ELF-1 (cell line): ENCODE data around the gene CTAGE9.
A peak's percentile ranks its signal among the peaks of the same experiment; 100 is the strongest.
"Not testable (repeated sequence)": the region's sequence is repeated elsewhere in the genome, so short reads cannot be mapped to it uniquely, and the experiment has no call there.

Experiments used
- DNase-seq: peaks from one replicate; pipeline ENCODE4 v3.0.0-alpha.2; 2016; ENCODE audit warnings: low read depth, low spot score

Gene CTAGE9

DNA sequence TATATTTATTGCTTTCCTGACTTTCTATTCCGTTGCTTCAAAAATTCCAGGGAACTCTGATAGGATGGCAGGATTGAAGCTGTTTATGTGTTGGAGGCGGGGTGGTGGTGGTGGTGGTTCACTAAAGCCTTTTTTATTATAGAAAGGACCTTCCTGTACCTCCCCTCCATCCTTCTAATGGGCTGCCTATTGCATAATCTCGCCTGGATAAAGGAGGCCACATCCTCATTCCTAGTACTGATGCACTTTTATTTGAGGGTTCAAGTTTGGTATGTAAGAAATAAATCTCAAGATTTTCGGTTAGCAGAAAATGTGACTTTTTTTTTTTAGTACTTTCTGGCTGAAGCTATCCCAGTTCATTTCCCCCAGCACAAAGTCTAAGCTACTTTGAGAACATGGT lies 18.7 kb upstream of the CTAGE9 start:
- no peak for DNase-seq

DNA sequence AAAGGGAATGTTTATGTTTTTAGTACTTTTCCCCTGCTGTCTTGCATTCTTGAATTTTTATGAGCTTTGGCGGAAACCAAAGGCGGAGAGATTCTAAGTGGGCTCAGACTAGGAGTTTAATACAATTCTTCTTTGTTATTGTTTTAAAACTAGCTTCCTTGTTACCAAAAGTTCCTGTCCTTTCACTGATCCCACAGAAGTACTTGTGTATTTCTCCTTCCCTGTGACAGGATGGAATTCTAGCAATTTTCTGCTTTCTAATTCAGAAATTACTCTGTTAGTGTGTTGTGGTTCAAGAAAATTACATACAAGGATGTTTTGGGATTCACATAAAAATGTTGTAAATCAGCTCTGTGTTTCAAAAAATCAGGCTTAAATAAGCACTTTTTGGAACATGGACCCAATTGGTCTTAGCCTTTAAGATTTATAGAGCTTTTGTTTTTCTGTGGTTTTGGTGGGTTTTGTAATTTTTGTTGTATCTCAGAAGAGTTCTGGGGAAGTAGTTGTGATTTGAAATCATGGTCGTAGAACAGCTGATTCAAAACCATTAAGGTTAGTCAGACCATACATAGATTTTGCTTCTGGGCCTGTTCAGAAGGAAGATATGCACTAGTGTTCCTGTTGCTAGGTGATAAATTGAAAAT lies 17.6 kb upstream of the CTAGE9 start:
- DNase-seq = no peak

DNA sequence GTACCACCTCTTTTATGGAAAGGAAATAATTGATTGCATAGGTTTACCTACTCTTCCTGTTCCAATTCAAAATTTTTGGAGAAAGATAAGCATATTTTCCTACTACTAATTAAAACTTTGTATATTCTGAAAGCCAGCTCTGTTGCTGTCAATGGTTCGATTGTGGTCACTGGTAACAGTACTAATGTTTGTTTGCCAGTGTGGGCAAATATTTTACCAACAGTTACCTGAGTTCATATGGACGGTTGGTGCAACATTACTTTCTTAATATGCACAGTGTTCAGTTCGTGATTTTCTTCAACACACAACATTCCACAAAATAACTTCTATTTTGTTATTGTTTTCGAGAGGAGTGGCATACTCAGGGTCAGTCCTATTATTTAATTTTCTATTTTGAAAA lies 17.1 kb upstream of the CTAGE9 start:
- no peak for DNase-seq

DNA sequence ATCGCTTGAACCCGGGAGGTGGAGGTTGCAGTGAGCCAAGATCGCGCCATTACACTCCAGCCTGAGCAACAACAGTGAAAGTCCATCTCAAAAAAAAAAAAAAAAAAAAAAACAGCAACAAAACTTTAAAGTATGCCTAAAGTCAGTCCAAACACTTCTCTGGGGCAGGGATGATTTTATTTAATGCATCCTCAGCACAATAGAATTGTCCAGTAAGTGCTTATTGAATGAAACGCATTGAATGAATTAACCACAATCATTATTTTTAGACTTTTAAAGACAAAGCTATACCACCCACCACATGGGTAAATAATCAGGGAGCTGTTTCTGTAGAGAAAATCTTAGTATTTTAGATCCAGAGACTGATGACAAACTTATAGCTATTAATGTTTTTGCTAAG lies 16.6 kb upstream of the CTAGE9 start:
- no peak for DNase-seq

DNA sequence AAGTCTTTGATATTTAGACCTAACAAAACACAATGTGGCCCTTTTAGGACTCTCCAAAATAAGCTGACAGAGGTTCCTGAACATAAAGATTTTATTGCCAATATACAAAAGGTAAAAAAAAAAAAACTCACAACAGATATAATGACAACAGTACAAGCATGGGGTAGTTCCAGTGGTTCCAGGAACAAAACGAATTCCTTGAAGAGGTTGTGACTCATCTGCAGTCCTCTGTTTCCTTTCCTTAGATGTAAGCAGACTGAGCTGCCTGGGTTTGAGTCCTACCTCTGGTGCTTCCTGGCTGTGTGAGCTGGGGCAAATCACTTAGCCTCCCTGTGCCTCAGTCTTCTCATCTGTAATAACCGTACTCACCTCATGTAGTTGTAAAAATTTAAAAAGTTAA lies 13.3 kb upstream of the CTAGE9 start:
- no peak for DNase-seq

DNA sequence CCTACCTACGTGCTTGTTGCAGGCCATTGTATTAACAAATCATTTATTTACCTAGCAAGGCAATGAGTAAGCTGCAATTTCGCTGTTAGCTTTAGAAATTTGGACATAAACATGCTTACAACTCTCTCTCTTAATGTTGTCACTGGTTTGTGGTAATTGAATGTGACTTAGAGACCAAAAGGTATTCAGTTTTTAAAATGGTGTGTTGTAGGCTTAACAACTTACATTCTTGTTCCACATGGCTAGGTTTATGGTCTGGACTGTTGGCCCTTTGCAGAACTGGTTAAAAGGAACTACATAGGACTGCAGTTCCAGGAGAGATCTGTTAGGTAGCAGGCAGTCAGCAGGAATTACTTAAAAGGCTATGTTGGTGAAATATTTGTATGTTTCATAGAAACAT lies 10.3 kb upstream of the CTAGE9 start:
- DNase-seq = no peak

GRCh38 chr6:131717836-131718542 lies 7.2 kb upstream of the CTAGE9 start:
- DNase-seq = no peak

- DNase-seq = not testable (repeated sequence)
These were observed 4.8 kb upstream of the CTAGE9 start for GRCh38 chr6:131715567-131715966.

DNA sequence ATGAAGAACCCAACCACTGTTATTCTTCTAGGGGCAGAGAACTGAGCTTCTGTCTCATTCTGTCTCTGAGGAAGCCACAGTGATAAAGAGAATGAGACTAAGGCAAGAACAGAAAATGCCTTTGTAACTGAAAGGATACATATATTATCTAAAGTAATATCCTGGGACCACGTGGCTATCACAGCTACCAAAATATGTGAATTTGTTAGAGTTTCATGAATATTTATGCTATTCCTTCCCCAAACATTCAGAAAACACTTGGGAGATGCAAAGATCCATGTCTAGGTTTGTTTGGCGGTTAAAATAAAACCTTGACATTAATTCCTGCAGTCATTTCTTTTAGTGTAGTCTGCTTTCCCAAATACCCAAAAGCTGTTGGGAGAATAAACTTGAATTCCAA lies 6.9 kb downstream of the CTAGE9 start:
- not testable (repeated sequence) for DNase-seq

- not testable (repeated sequence) for DNase-seq
These were observed 10.0 kb downstream of the CTAGE9 start for GRCh38 chr6:131700851-131701250.

- DNase-seq = no peak
These were observed 13.9 kb downstream of the CTAGE9 start for GRCh38 chr6:131696956-131697355.

DNA sequence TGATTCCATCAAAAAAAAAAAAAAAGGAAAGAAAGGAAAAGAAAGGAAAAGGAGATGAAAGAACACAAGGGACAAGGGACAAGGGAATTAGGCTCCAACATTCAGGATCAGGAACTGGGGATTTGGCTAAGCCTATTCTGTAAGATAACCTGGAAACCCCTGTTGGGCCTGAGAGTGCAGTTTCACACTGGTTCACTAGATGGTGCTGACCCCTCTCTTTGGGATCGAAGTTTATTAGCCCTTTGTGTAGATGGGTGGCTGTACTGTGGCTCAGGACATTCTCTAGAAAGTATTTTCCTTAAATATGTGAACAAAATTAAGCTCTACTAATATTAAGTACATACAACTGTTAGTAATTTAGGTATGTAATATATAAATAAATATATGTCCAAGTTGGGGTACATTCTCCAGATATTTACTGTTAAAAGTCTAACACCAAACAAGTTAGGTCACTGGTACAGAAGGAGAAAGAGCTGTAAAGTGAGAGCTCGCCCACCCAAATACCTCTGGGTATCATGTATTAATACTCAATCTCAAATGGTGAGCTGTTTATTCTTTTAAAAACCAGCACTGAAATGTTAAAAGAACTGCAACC lies 15.9 kb downstream of the CTAGE9 start:
- peak; percentile 73 for DNase-seq

- DNase-seq = no peak
These were observed 17.4 kb downstream of the CTAGE9 start for GRCh38 chr6:131693384-131693783.

GRCh38 chr6:131692589-131692988 lies 18.2 kb downstream of the CTAGE9 start:
- no peak for DNase-seq

GRCh38 chr6:131692031-131692430 lies 18.8 kb downstream of the CTAGE9 start:
- DNase-seq = no peak

GRCh38 chr6:131688286-131688685 lies 22.5 kb downstream of the CTAGE9 start:
- no peak for DNase-seq

DNA sequence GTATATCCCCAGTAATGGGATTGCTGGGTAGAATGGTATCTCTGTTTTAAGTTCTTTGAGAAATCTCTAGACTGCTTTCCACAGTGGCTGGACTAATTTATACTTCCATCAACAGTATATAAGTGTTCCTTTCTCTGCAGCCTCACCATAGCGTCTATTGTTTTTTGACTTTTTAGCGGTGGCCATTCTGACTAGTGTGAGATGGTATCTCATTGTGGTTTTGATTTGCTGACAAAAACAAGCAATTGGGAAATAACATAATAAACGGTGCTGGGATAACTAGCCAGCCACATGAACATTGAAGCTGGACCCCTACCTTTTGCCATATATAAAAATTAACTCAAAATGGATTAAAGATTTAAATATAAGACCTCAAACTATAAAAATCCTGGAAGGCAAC lies 23.8 kb downstream of the CTAGE9 start:
- no peak for DNase-seq

- no peak for DNase-seq
These were observed 25.5 kb downstream of the CTAGE9 start for GRCh38 chr6:131685266-131685780.

DNA sequence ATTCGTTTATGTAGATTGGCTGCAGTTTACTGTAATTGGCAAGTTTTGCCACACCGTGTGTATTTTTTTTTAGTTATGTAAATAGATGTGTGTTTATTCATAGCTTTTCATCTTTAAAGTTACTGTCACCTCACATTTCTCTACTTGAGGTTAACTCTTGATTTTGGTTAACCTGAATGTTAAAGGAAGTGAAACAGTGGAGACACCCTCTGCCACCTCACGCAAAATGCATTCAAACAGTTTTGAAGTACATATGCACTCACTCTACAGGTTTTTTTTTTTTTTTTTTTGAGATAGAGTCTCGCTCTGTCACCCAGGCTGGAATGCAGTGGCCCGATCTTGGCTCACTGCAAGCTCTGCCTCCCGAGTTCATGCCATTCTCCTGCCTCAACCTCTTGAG lies 27.3 kb downstream of the CTAGE9 start:
- no peak for DNase-seq

- DNase-seq = no peak
These were observed 28.4 kb downstream of the CTAGE9 start for GRCh38 chr6:131682442-131682841.

- no peak for DNase-seq
These were observed 29.2 kb downstream of the CTAGE9 start for GRCh38 chr6:131681585-131681984.

- no peak for DNase-seq
These were observed 29.9 kb downstream of the CTAGE9 start for GRCh38 chr6:131680868-131681267.

DNA sequence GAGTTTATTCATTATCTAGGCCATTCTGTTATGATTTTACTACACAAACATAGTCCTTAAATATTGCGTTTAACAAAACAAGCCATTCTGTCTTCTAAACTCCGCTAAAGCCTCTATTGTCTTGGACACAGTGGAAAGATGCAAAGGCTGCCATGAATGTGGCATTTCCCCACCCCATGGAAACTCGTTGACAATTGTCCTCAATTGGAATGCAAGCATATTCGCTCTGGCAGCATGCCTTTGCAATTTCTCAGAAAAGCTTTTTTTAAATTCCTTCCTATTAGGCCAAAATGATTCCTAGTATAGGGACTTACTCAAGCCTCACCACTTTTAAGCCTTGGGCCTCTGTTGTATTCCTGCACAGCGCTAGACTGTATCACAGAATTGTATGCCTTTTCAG lies 32.4 kb downstream of the CTAGE9 start:
- DNase-seq = no peak
